Muscle layer of duodenum (tissue), 2 donors: ENCODE measurements around the gene SMPD3.

Source experiments
- H3K27ac ChIP-seq: one replicate; pipeline ENCODE4 v1.7.0; 2013; ENCODE audit warnings: mild to moderate bottlenecking, low read length
- H3K27me3 ChIP-seq: one replicate; pipeline ENCODE4 v1.7.0; 2013; ENCODE audit warnings: low read depth, mild to moderate bottlenecking, control low read depth, low read length
- H3K36me3 ChIP-seq, 2 donors: one replicate each; pipeline ENCODE4 v1.7.0; 2013; ENCODE audit warnings: low read length in 2 of 2, control low read depth in 1 of 2, mild to moderate bottlenecking in 1 of 2; ENCODE audit not compliant: insufficient read depth in 2 of 2, control insufficient read depth in 1 of 2
- H3K4me1 ChIP-seq, 2 donors: one replicate each; pipeline ENCODE4 v1.7.0; 2013; ENCODE audit warnings: low read length in 2 of 2, mild to moderate bottlenecking in 2 of 2, control low read depth in 1 of 2, moderate library complexity in 1 of 2; ENCODE audit not compliant: insufficient read depth in 2 of 2, control insufficient read depth in 1 of 2
- H3K4me3 ChIP-seq, 2 donors: one replicate each; pipeline ENCODE4 v1.7.0; 2013; ENCODE audit warnings: low read length in 2 of 2, low read depth in 1 of 2, mild to moderate bottlenecking in 1 of 2
- H3K9me3 ChIP-seq, 2 donors: one replicate each; pipeline ENCODE4 v1.7.0; 2013; ENCODE audit warnings: low read length in 2 of 2, control low read depth in 1 of 2, mild to moderate bottlenecking in 1 of 2; ENCODE audit not compliant: control insufficient read depth in 1 of 2
- donor health status: healthy.

The SMPD3 gene

GRCh38 chr16:68451676-68452075 lies 3.4 kb upstream of the SMPD3 start:
- H3K9me3 ChIP-seq, result no peaks in the 10 kb centered on the region
- peaks cover 1% of the 10 kb centered on the region for H3K27me3 ChIP-seq
- H3K4me1 ChIP-seq, result peaks cover 0 to 20% of the 10 kb centered on the region in 2 donors
- no peak overlapping the region for H3K4me3 ChIP-seq
- H3K36me3 ChIP-seq, result no peaks in the 10 kb centered on the region
- no peak overlapping the region for H3K27ac ChIP-seq

- Histone ChIP-seq H3K9me3 (no peaks in the 10 kb centered on the region), H3K36me3 (no peaks in the 10 kb centered on the region), H3K4me1 (peaks cover 0 to 24% of the 10 kb centered on the region in 2 donors), H3K27ac (no peak overlapping the region), H3K4me3 (no peak overlapping the region), H3K27me3 (peaks cover 4% of the 10 kb centered on the region)
Measured at GRCh38 chr16:68450741-68451255, 2.5 kb upstream of the SMPD3 start.

GRCh38 chr16:68447653-68448359 lies 502 bp downstream of the SMPD3 start:
- Histone ChIP-seq H3K9me3 (no peaks in the 10 kb centered on the region), H3K4me3 (peak overlapping the region; percentile 64 to 83), H3K27me3 (peaks cover 4% of the 10 kb centered on the region), H3K36me3 (no peaks in the 10 kb centered on the region), H3K27ac (no peak overlapping the region), H3K4me1 (peaks cover 0 to 24% of the 10 kb centered on the region in 2 donors)

GRCh38 chr16:68446681-68447652 lies 1.3 kb downstream of the SMPD3 start:
- H3K9me3 ChIP-seq, result no peaks in the 10 kb centered on the region
- H3K27me3 ChIP-seq, result peaks cover 4% of the 10 kb centered on the region
- H3K4me1 ChIP-seq, result peaks cover 0 to 24% of the 10 kb centered on the region in 2 donors
- no peak overlapping the region for H3K27ac ChIP-seq
- H3K4me3 ChIP-seq, result peak overlapping the region in 1 of 2 donors; percentile 83
- H3K36me3 ChIP-seq, result no peaks in the 10 kb centered on the region

- Histone ChIP-seq H3K27ac (no peak overlapping the region), H3K9me3 (no peaks in the 10 kb centered on the region), H3K27me3 (peaks cover 4% of the 10 kb centered on the region), H3K4me3 (no peak overlapping the region), H3K36me3 (no peaks in the 10 kb centered on the region), H3K4me1 (peaks cover 0 to 24% of the 10 kb centered on the region in 2 donors)
Measured at GRCh38 chr16:68445458-68445857, 2.9 kb downstream of the SMPD3 start.

- Histone ChIP-seq H3K36me3 (no peaks in the 10 kb centered on the region), H3K9me3 (no peaks in the 10 kb centered on the region), H3K4me1 (peaks cover 0 to 24% of the 10 kb centered on the region in 2 donors), H3K4me3 (no peak overlapping the region), H3K27ac (no peak overlapping the region), H3K27me3 (peaks cover 4% of the 10 kb centered on the region)
Measured at GRCh38 chr16:68444056-68444657, 4.2 kb downstream of the SMPD3 start.

- peaks cover 0 to 3% of the 10 kb centered on the region in 2 donors for H3K9me3 ChIP-seq
Measured at GRCh38 chr16:68436581-68436980, 11.7 kb downstream of the SMPD3 start.

GRCh38 chr16:68434624-68435210 lies 13.6 kb downstream of the SMPD3 start:
- H3K4me3 ChIP-seq, result no peak overlapping the region
- H3K27ac ChIP-seq, result no peak overlapping the region
- peaks cover 0 to 3% of the 10 kb centered on the region in 2 donors for H3K9me3 ChIP-seq
- H3K4me1 ChIP-seq, result no peaks in the 10 kb centered on the region
- no peaks in the 10 kb centered on the region for H3K36me3 ChIP-seq
- H3K27me3 ChIP-seq, result no peaks in the 10 kb centered on the region

More at GRCh38 chr16:68436581-68436980, 11.7 kb downstream of the SMPD3 start:
- Histone ChIP-seq H3K4me1 (no peaks in the 10 kb centered on the region), H3K27ac (no peak overlapping the region), H3K36me3 (no peaks in the 10 kb centered on the region), H3K4me3 (no peak overlapping the region), H3K27me3 (no peaks in the 10 kb centered on the region)

GRCh38 chr16:68433316-68433715 lies 15.0 kb downstream of the SMPD3 start:
- Histone ChIP-seq H3K27ac (no peak overlapping the region), H3K4me1 (no peaks in the 10 kb centered on the region)

GRCh38 chr16:68432701-68433100 lies 15.6 kb downstream of the SMPD3 start:
- Histone ChIP-seq H3K4me1 (no peaks in the 10 kb centered on the region), H3K27ac (no peak overlapping the region), H3K4me3 (no peak overlapping the region)

More at GRCh38 chr16:68433316-68433715, 15.0 kb downstream of the SMPD3 start:
- H3K27me3 ChIP-seq, result no peaks in the 10 kb centered on the region
- H3K9me3 ChIP-seq, result peaks cover 0 to 3% of the 10 kb centered on the region in 2 donors
- no peak overlapping the region for H3K4me3 ChIP-seq
- H3K36me3 ChIP-seq, result no peaks in the 10 kb centered on the region

More at GRCh38 chr16:68432701-68433100, 15.6 kb downstream of the SMPD3 start:
- Histone ChIP-seq H3K36me3 (no peaks in the 10 kb centered on the region), H3K9me3 (peaks cover 0 to 3% of the 10 kb centered on the region in 2 donors), H3K27me3 (no peaks in the 10 kb centered on the region)
